AG08395 (cell line): ENCODE results near the gene ROGDI.
"Not testable (repeated sequence)": the region's sequence is repeated elsewhere in the genome, so short reads cannot be mapped to it uniquely, and the experiment has no call there.

Experiments used
- DNase-seq: peaks from one replicate; pipeline ENCODE4 v3.0.0; 2012; ENCODE audit warnings: mixed read lengths, low spot score

Gene ROGDI

DNA sequence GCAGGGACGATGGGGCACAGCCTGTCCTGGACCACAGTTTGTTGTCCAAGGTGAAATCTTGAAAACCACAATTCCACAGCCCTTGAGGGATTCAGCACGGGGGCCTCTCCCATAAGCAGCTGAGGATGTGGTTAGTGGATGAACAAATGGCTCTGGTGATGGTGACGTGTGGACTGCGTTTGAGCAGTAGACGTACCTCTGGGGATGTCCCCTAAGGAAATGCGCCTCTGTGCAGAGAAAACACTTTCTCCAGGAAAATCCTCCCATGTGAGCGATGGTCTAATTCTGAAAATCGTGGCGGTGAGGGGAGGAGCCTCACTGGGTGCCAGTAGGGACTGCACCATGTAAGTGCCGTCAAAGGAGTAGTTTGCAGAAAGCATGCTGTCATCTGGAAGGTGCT lies 11.6 kb downstream of the ROGDI start:
- no peak for DNase-seq

- no peak for DNase-seq
These were observed 12.2 kb downstream of the ROGDI start for GRCh38 chr16:4790261-4790660.

- DNase-seq, result no peak
These were observed 13.5 kb downstream of the ROGDI start for GRCh38 chr16:4788910-4789309.

DNA sequence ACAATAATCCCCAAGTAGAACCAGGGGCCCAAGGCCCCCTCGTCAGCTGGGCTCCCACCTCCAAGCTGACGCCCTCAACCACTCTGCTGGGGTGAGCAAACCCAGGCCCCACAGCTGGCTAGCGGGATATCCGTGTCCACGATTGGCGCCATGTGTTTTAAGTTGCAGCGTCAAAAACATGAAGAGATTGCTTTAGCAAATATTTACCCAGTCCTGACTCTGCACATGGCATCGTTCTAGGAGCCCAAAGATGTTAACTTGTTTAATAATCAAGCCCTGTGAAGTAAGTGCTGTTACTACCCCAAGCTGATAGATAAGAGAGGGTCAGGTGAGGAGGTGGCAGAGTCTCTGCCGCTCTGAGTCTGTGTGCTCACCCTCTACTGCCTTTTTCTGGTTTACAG lies 13.9 kb downstream of the ROGDI start:
- no peak for DNase-seq

- no peak for DNase-seq
These were observed 14.6 kb downstream of the ROGDI start, which contains the start of gene SEPTIN12 for GRCh38 chr16:4787627-4788482. SEPTIN12 (minus strand) TSS chr16:4788345; CDS start chr16:4787645, 700 bp downstream.

GRCh38 chr16:4787068-4787467 lies 15.4 kb downstream of the ROGDI start:
- no peak for DNase-seq

GRCh38 chr16:4785758-4786433 lies 16.5 kb downstream of the ROGDI start:
- no peak for DNase-seq

GRCh38 chr16:4784444-4784987 lies 17.9 kb downstream of the ROGDI start:
- DNase-seq, result not testable (repeated sequence)

- DNase-seq, result no peak
These were observed 18.5 kb downstream of the ROGDI start for GRCh38 chr16:4783951-4784336.

- no peak for DNase-seq
These were observed 19.0 kb downstream of the ROGDI start for GRCh38 chr16:4783251-4783950.

GRCh38 chr16:4780235-4780634 lies 22.2 kb downstream of the ROGDI start:
- DNase-seq, result no peak

- DNase-seq, result no peak
These were observed 24.4 kb downstream of the ROGDI start for GRCh38 chr16:4778050-4778392.

- no peak for DNase-seq
These were observed 24.9 kb downstream of the ROGDI start for GRCh38 chr16:4777339-4778049.

GRCh38 chr16:4776141-4776705 lies 26.2 kb downstream of the ROGDI start:
- DNase-seq, result no peak

DNA sequence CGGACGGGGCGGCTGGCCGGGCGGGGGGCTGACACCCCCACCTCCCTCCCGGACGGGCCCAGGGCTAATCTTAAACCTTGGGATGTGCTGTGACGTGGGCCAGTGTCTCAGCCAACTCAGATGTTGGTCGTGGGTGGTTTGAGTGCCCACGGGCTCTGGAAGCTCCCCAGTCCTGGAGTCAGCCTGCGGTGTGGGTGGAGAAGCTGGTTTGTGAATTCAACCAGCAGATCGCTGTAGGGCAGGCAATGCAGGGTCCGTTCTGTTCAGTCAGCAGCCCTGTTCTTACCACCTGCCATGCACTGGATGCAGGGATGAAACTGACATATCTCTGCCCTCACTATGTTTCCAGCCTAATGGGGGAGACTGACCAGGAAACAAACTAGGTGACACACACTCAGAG lies 27.4 kb downstream of the ROGDI start:
- DNase-seq, result no peak

- DNase-seq, result no peak
These were observed 30.1 kb downstream of the ROGDI start for GRCh38 chr16:4772351-4772750.

GRCh38 chr16:4771646-4772045 lies 30.8 kb downstream of the ROGDI start:
- no peak for DNase-seq

DNA sequence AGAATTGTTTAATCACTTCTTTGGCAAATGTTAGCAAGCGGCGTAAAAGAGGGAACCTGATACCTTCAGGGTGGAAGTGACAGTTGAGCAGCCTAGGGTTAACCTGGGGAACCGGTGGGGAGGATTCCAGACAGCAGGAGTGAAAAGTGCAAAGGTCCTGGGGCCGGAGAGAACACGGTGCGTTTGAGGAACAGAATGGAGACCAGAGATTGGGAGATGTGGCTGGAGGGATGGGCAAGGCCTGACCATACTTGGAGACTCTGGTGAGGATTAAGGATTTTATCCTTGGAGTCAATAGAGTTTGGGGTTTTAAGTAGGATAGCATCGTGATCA lies 33.2 kb downstream of the ROGDI start:
- DNase-seq, result no peak

DNA sequence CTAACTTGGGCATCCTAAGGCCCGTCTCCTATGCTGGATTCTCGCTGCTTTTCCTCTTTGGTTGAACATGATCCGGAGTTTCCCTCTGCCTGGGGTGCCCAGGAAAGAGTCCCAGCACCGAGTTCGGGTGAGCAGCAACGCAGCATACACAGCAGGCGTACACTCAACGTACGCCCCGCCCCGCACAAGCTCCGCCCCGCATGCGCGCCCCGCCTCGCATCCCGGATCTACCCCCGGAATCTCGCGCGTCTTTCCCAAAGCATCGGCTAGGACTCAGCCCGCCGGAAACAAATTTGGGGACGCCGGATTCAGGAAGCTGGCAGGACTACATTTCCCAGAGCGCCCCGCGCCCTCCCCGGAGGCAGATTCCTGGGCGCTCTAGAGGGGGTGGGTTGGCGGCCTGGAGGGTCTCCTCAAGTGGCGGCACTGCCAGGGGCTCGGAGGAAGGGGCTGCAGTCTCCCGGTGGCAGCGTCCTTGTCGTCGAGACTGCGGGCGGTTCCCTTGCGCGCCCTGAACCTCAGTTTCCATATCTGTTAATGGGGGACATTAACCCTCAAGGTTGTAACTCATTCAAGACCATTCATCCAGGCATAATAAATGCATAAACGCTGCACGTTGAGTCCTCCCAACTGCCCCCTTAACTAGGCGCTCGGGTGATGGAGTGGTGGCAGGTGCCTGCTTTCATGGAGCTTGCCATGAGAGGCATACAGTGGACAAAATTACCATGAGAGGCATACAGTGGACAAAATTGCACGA lies 33.7 kb downstream of the ROGDI start:
- peak; percentile 99 for DNase-seq

GRCh38 chr16:4767872-4768548 lies 34.4 kb downstream of the ROGDI start:
- DNase-seq, result no peak
